Measurements from ENCODE around the gene PPM1G.
A peak's percentile ranks its signal among the peaks of the same experiment; 100 is the strongest.
"Not testable (repeated sequence)": the region's sequence is repeated elsewhere in the genome, so short reads cannot be mapped to it uniquely, and the experiment has no call there.

PPM1G gene

DNA sequence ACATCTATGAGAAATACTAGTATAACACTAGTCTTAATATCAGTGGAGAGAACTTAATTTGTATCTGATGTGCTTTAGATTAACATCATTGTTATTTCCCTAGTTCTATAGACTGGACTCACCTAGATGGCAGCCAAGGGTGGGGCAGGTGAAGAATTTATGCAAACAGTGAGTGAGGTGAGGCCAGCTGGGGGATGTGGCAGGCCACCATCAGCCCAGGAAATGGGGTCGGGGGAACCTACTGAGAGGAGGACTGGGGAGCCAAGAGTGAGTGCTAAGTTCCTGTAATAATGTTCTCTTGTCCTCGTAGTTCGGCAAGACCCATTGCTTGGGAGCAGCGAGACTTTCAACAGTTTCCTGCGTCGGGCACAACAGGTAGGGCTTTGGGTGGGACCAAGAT is 36.5 kb downstream of the PPM1G start:
- no peak for ATAC-seq

DNA sequence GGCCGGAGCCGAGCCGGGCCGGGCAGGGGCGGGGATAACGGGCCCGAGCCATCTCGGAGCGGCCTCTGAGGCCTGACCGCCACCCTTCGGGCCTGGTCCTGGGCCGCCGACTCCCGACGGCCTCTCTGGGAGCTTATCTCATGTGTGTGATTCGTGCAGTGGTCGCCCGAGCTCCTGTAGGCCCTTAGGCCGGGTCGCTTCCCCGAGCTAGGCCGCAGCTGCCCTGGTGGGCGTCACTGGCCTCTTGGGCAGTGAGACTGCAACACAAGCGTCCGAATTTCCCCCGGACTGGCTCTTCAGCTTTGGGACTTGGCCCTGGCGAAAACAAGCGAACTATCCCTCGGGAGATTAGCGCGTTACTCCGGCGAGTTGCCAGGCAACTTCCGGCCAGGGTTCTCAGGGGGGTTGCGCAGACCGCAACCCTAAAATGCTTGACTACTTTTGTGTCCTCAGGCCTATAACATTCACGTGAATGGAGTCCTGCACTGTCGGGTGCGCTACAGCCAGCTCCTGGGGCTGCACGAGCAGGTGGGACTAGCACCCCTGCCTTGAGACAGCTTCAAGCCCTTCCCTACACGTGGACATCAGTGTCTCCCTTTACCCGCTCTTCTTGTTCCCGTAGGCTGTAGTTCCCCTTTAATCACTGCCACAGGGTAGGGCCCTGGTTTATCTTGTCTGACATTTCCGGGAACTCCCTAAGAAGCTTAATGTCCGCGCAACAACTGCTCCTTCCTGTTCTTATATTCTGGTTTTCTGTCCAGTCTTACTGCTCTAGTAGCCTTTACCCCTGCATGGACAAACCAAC is 38.4 kb downstream of the PPM1G start:
- ATAC-seq, result peak; percentile 4

GRCh38 chr2:27370026-27370815 is 39.2 kb downstream of the PPM1G start, which contains the start of the genes EIF2B4 and SNX17:
EIF2B4 (minus strand) TSS chr2:27370338; CDS start chr2:27370314, 24 bp downstream.
SNX17 (plus strand) TSS chr2:27370616; CDS start chr2:27370744, 128 bp downstream.
- ATAC-seq, result peak; percentile 92 to 95

- no peak for ATAC-seq
Observed at GRCh38 chr2:27369471-27370025, 39.8 kb downstream of the PPM1G start.

- no peak for ATAC-seq
Observed at GRCh38 chr2:27363933-27364332, 45.5 kb downstream of the PPM1G start.

GRCh38 chr2:27362678-27363420 is 46.5 kb downstream of the PPM1G start:
- no peak for ATAC-seq

- ATAC-seq, result peak; percentile 78 to 82
Observed at GRCh38 chr2:27356382-27357181, 52.8 kb downstream of the PPM1G start, which contains the start of gene GTF3C2. GTF3C2 (minus strand) TSS chr2:27356764; CDS start chr2:27343554, 13,210 bp downstream.

DNA sequence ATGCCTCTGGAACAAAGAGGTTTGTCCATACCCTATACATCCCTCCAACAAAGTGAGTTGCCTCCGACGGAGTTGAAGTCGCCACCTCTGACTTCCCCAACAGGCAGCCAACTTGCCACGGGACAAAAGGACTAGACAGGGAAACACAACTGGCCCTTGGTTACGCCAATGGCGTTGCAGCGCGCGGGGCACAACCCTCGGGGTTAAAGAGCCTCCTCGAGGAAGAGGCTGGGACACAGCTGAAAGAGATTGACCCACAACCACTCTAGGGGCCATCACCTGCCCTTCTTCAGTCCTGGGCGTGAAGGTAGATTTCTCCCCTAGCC is 53.4 kb downstream of the PPM1G start:
- ATAC-seq, result peak; percentile 15 to 23

DNA sequence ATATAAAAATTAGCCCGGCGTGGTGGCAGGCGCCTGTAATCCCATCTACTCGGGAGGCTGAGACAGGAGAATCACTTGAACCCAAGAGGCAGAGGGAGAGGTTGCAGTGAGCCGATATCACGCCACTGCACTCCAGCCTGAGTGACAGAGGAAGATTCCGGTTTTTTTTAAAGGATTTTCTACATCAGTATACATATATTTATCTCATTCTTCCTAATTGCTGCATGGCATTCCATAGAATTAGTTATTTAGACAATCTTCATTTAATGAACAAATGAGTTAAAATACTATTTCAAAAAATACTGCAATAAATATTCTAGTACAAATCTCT is 54.8 kb downstream of the PPM1G start:
- ATAC-seq, result no peak

GRCh38 chr2:27353762-27354596 is 55.4 kb downstream of the PPM1G start:
- no peak for ATAC-seq

- ATAC-seq, result not testable (repeated sequence)
Observed at GRCh38 chr2:27353386-27353761, 56.0 kb downstream of the PPM1G start.

DNA sequence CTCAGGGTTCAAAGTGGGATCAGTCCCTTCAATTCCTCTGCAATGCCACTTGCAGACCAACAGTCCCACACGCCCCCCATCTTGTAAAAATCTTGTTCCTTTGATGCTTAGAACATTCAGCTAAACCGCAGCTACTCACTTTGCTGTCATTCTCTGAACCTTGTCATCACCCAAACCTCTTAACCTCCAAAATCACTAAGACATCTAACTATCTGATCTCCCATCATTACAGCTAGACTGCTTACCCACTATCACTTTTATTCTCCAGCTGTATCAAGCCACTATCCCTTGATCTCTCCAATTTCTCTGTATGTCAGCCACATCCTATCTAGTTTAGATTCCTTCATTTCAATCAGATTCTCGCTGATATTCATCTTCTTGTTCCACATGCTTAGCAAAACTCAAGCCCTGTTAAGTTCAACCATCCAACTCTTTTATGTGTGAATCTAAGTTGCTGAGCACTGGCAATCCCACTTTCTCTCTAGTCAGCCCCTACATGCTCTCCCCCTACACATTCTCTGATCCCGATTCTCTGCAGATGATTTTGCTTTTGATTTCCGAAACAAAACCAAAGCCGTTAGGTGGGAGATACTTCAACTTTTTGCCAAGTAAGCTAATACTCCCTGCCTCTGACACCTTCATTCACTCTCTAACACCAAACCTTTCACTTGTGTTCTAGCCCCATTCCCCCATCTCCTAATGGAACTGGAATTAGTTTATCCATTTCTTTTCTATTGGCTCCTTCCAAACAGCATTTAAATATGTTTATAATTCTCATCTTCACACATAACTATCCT is 57.4 kb downstream of the PPM1G start:
- peak; percentile 14 to 34 for ATAC-seq

DNA sequence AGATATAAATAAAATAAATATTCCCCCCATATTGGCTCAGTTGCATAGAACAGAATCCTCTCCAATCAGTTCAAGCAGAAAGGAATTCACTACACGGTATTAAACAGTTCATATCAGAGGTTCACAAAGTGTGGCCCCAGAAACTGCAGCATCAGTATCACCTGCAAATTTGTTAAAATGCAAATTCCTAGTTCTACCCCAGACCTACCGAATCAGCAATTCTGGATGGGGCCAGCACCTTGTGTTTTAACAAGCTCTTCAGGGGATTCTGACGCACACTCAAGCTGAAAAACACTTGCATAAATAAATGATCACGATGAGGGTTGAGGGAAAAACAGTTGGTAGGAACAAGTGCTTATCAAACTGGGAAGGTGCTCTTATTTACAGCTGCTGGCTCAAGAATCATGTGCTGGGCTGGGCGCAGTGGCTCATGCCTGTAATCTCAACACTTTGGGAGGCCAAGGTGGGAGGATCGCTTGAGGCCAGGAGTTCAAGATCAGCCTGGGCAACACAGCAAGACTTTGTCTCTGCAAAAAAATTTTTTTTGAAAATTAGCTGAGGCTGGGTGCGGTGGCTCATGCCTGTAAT is 59.2 kb downstream of the PPM1G start:
- no peak for ATAC-seq

DNA sequence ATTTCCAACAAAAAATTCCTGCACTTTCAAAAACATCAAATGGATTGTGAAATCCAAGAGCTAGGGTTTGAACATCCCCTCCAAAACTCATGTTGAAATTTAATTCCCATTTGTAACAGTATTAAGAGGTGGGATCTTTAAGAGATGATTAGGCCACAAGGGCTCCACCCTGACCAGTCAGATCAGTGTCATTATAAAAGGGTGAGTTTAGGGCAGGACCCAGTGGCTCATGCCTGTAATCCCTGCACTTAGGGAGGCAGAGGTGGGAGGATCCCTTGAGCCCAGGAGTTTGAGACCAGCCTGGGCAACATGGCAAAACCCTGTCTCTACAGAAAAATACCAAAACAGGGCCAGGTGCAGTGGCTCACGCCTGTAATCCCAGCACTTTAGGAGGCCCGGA is 61.8 kb downstream of the PPM1G start:
- no peak for ATAC-seq

- ATAC-seq, result no peak
Observed at GRCh38 chr2:27336173-27336572, 73.2 kb downstream of the PPM1G start.

GRCh38 chr2:27335311-27335710 is 74.1 kb downstream of the PPM1G start:
- no peak for ATAC-seq
